Diencephalon (tissue), 1 donor: ENCODE measurements around the gene PPP6C. TPM values are rescaled to one million over a fixed set of nuclear protein-coding genes. Genes with fewer than 3 reads are reported as not detected.

Source experiments
- total RNA-seq: library from RNA; depleted of rRNA; stranded (reverse); fragments of >200 nt; gene quantifications from one replicate; pipeline ENCODE4 v1.2.3, GENCODE V29; 2014

PPP6C gene
- total RNA-seq: 24.5 TPM

DNA sequence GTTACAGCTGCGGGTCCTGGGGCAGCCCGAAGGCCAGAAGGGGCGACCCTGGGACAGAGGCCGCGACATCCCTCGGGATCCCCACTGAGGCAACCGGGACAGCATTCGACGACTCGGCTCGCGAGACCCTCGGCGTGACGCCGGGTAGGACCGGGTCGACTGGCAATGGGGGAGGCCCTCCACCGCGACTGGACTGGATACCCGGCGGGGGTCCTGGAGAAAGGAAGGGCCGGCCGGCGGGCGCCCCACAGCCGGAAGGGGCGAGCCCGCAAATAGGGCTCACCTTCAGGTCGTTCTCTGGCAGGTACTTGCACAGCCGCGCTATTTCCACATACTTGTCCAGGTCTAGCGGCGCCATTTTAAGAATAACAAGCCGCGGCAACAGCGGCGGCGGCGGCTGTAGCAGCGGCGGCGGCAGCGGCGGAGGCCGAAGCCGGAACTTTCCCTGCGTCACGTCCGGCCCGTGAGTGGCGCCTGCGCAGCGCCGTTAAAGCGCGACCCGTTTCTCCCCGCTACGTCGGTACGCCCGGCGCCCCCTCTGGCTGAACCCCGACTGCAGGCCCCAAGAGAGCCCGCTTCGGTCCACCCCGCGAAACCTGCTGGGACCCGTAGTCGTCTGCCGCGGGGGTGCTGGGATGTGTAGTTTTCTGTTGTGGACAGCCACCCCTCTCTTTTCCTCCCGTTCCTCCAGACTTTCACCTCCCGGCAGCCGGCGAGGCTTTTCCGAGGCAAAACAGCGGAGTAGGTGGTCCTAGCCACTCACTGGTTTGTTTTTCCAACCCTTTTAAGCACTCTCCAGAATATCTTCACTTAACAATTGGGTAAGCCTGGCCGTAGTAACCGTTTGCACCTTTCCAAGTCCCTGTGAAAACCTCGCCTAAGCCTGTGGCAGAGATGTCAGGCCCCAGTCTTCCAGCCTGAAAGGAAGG lies at the start of gene PPP6C:
TSS of gene PPP6C (minus strand) at position 443 of the 929 bp plus-strand sequence. CDS start at position 358, 85 bp downstream.

DNA sequence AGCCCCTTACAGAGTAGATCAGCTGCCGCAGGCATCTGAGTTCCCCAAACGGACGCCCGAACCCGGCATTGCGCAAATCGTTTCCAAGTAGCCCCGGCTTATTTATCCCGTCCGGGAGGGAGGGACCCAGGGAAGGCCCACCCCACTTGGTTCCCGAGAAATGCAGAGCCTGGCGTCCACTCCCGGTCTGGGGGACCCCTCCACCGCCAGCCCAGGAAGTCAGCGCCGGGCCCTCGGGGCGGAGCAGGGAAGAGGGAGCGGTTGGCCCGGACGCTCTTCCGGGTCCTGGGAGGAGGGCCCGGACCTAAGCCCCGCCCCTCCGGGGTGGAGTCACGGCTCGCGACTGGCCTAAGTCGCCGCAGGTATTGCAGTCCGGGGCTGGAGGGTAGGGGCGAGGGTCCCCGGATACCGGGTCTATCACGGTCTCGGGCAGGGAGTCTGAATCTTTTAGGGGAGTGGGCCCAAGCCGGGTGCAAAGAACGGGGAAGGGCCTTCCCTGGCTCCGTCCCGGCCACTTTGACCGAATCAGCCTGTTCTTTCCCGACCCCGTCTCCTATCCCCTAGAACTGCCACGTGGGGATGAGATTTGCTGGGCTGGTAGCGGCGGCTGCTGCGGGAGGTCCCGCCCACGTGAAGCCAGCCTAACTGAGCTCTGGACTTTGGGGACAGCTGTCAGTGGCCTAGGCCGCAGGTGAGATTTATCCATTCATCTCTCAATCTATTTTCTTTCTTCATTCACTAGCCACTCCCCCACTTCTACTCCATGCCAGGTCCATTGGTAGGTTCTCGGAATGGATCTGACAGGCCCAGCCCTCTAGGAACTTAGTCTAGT lies 10.8 kb upstream of the PPP6C start, which contains the start of gene RABEPK:
TSS of gene RABEPK (plus strand) at position 327 of the 832 bp plus-strand sequence. CDS start 2,472 bp downstream, outside the sequence.

DNA sequence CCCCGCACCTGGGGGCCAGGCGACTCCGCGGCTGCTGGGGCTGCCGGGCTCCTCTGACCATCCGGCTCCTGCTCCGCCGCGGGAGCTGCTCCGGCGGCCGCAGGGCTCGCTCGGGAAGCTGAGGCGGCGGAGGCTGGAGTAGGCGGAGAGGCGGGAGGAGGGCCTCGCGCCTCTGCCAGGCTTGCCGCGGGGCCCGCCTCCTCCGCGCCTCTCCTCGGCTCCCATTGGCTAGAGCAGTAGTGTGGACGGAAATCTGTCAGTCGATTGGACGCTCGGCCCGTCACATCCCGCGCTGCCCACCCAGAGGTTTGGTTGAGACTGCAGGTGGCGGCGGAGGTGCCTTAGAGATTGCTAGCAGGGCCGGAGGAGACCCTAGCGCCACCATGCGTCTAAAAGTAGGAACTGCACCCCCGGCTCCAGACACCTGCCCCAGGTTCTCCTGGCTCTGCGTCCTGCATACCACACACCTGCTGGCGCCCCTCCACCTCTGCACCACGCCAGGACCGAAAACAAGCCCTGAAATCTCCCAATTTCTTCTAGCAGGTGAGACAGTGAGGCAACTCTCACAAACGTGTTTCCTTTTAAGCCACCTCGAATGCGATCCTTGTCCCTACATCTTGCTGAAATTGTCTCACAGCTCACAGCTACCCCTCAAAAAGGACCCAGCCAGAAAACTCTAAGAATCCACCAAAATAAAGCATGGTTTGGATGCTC lies 46.1 kb downstream of the PPP6C start, which contains the start of gene SCAI:
TSS of gene SCAI (minus strand) at position 152 of the 714 bp plus-strand sequence. CDS start at position 61, 91 bp downstream.

Other genes starting within 250 kb of the PPP6C start
- 29.1 TPM for gene GOLGA1, start 248.7 kb downstream of the PPP6C start, total RNA-seq
- 65.0 TPM for gene SCAI, start 46.3 kb downstream of the PPP6C start, total RNA-seq
- 25.1 TPM for gene RABEPK, start 10.7 kb upstream of the PPP6C start, total RNA-seq
- gene HSPA5, start 51.5 kb upstream of the PPP6C start, total RNA-seq: 57.4 TPM
- 79.8 TPM for gene GAPVD1, start 72.0 kb upstream of the PPP6C start, total RNA-seq